IMR-90 (cell line): ENCODE data around the gene FRMD4B. TPM values are rescaled to one million over a fixed set of nuclear protein-coding genes. Genes with fewer than 3 reads are reported as not detected.

Experiments
- ATAC-seq: fragments of 200-7000 bp; cut with Tn5 transposase; 2 replicates; pipeline ENCODE4 v1.9.1; 2020; ENCODE audit warnings: low read depth, mild to moderate bottlenecking, moderate library complexity
- BruUV-seq: library from RNA; stranded (reverse); fragments of 400-500 nt; replicated peaks from 2 replicates; lab custom pipeline; 2021; lab: Mats Ljungman, UMichigan
- CTCF ChIA-PET: fragments of 300-600 bp; formaldehyde crosslinking; extraction: SDS; loops from one replicate; lab custom pipeline; 2021; ENCODE audit warnings: antibody characterized with exemption; lab: Yijun Ruan, JAX
- POLR2A ChIA-PET: fragments of 300-600 bp; sonication (Branson Sonifier 250); formaldehyde crosslinking; loops from one replicate; lab custom pipeline; 2022; ENCODE audit warnings: antibody characterized with exemption; ENCODE audit not compliant: unreplicated experiment; lab: Charles Lee
- DNase-seq: peaks from one replicate; pipeline ENCODE4 v3.0.0; 2013
- H2AFZ ChIP-seq: replicated peaks from 2 replicates; pipeline ENCODE3; 2013; ENCODE audit warnings: low read length, mild to moderate bottlenecking; ENCODE audit not compliant: poor library complexity
- H2AK5ac ChIP-seq: 2 replicates; pipeline ENCODE4 v1.6.1; 2013; ENCODE audit warnings: low read depth, low read length, inconsistent platforms
- H2AK9ac ChIP-seq: replicated peaks from 2 replicates; pipeline ENCODE3; 2013; ENCODE audit warnings: mild to moderate bottlenecking, low read depth, low read length, moderate library complexity; ENCODE audit not compliant: poor library complexity
- H2BK120ac ChIP-seq: 2 replicates; pipeline ENCODE4 v1.6.1; 2013; ENCODE audit warnings: low read depth, low read length, inconsistent platforms
- H2BK15ac ChIP-seq: 3 replicates; pipeline ENCODE4 v1.6.1; 2013; ENCODE audit warnings: low read depth, low read length, inconsistent platforms
- H2BK20ac ChIP-seq: 2 replicates; pipeline ENCODE4 v1.6.1; 2013; ENCODE audit warnings: low read depth, mild to moderate bottlenecking, inconsistent platforms, low read length, moderate library complexity
- H2BK5ac ChIP-seq: 2 replicates; pipeline ENCODE4 v1.6.1; 2013; ENCODE audit warnings: mild to moderate bottlenecking, low read depth, low read length, inconsistent platforms; ENCODE audit not compliant: poor library complexity, severe bottlenecking
- H3K14ac ChIP-seq: replicated peaks from 2 replicates; pipeline ENCODE4 v1.6.1; 2013; ENCODE audit warnings: low read depth, low read length, inconsistent platforms
- H3K18ac ChIP-seq: 2 replicates; pipeline ENCODE4 v1.6.1; 2013; ENCODE audit warnings: low read depth, low read length, control low read depth
- H3K23ac ChIP-seq: 2 replicates; pipeline ENCODE4 v1.6.1; 2013; ENCODE audit warnings: low read depth, low read length, inconsistent platforms
- H3K27ac ChIP-seq: 2 replicates; pipeline ENCODE4 v1.5.1; 2013; ENCODE audit warnings: mild to moderate bottlenecking, control low read depth, low read length; ENCODE audit not compliant: insufficient read depth
- H3K27me3 ChIP-seq: 2 replicates; pipeline ENCODE4 v1.6.1; 2013; ENCODE audit warnings: low read length; ENCODE audit not compliant: control insufficient read depth, insufficient read depth
- H3K36me3 ChIP-seq: 2 replicates; pipeline ENCODE4 v1.6.1; 2013; ENCODE audit warnings: low read length, mixed read lengths; ENCODE audit not compliant: control insufficient read depth, insufficient read depth
- H3K4ac ChIP-seq: 2 replicates; pipeline ENCODE4 v1.6.1; 2013; ENCODE audit warnings: low read depth, low read length, inconsistent platforms
- H3K4me1 ChIP-seq: 2 replicates; pipeline ENCODE4 v1.6.1; 2013; ENCODE audit warnings: low read length, mixed read lengths; ENCODE audit not compliant: control insufficient read depth, insufficient read depth
- H3K4me2 ChIP-seq: 2 replicates; pipeline ENCODE4 v1.6.1; 2013; ENCODE audit warnings: low read depth, mild to moderate bottlenecking, control low read depth, low read length, moderate library complexity
- H3K4me3 ChIP-seq: 2 replicates; pipeline ENCODE4 v1.5.1; 2013; ENCODE audit warnings: low read depth, mild to moderate bottlenecking, control low read depth, low read length, moderate library complexity; ENCODE audit not compliant: insufficient read depth
- H3K56ac ChIP-seq: 2 replicates; pipeline ENCODE4 v1.6.1; 2013; ENCODE audit warnings: low read length, inconsistent platforms; ENCODE audit not compliant: insufficient read depth; ENCODE audit errors: extremely low read depth
- H3K79me1 ChIP-seq, 2 experiments: 2 replicates each; pipeline ENCODE4 v1.6.1; 2013; ENCODE audit warnings: low read length in 2 of 2, inconsistent platforms in 1 of 2, low read depth in 1 of 2
- H3K9ac ChIP-seq: 2 replicates; pipeline ENCODE4 v1.6.1; 2013; ENCODE audit warnings: low read depth, low read length, control low read depth
- H3K9me1 ChIP-seq: 2 replicates; pipeline ENCODE4 v1.6.1; 2013; ENCODE audit warnings: low read length, inconsistent platforms; ENCODE audit not compliant: insufficient read depth
- H3K9me3 ChIP-seq: 2 replicates; pipeline ENCODE4 v1.6.1; 2013; ENCODE audit warnings: low read length; ENCODE audit not compliant: control insufficient read depth, insufficient read depth
- H4K20me1 ChIP-seq: 2 replicates; pipeline ENCODE4 v1.6.1; 2013; ENCODE audit warnings: low read length, inconsistent platforms; ENCODE audit not compliant: insufficient read depth
- H4K5ac ChIP-seq: 2 replicates; pipeline ENCODE4 v1.6.1; 2013; ENCODE audit warnings: mild to moderate bottlenecking, low read depth, low read length, control low read depth
- H4K8ac ChIP-seq, 2 experiments: 2 replicates each; pipeline ENCODE4 v1.6.1; 2013; ENCODE audit warnings: low read depth in 2 of 2, low read length in 2 of 2, control low read depth in 1 of 2, inconsistent platforms in 1 of 2
- H4K91ac ChIP-seq: 2 replicates; pipeline ENCODE4 v1.6.1; 2013; ENCODE audit warnings: low read depth, low read length, inconsistent platforms; ENCODE audit not compliant: insufficient read depth
- BHLHE40 ChIP-seq: fragments of 150-350 bp; IDR thresholded peaks from 2 replicates; pipeline ENCODE4 v1.6.1; 2016; ENCODE audit warnings: mild to moderate bottlenecking, low read depth, low read length
- CEBPB ChIP-seq: IDR thresholded peaks from 2 replicates; pipeline ENCODE4 v1.6.1; 2012; ENCODE audit warnings: low read depth, low read length, improper control_type of control experiment
- CHD1 ChIP-seq: IDR thresholded peaks from 2 replicates; pipeline ENCODE4 v1.6.1; 2012; ENCODE audit warnings: low read depth, low read length, improper control_type of control experiment
- CTCF ChIP-seq: conservative IDR thresholded peaks from 2 replicates; pipeline ENCODE4 v1.5.1; 2012; ENCODE audit warnings: mild to moderate bottlenecking, low read depth, low read length, improper control_type of control experiment
- ELK1 ChIP-seq: fragments of 150-350 bp; IDR thresholded peaks from 2 replicates; pipeline ENCODE4 v1.6.1; 2016; ENCODE audit warnings: low read depth, mild to moderate bottlenecking, low read length, moderate library complexity, borderline replicate concordance
- FOS ChIP-seq: fragments of 150-350 bp; IDR thresholded peaks from 2 replicates; pipeline ENCODE4 v1.6.1; 2016; ENCODE audit warnings: low read depth, low read length
- MAFK ChIP-seq: IDR thresholded peaks from 2 replicates; pipeline ENCODE4 v1.6.1; 2012; ENCODE audit warnings: low read depth, low read length, improper control_type of control experiment
- MAZ ChIP-seq: IDR thresholded peaks from 2 replicates; pipeline ENCODE4 v1.6.1; 2012; ENCODE audit warnings: low read depth, mild to moderate bottlenecking, low read length, improper control_type of control experiment, moderate library complexity, borderline replicate concordance
- MXI1 ChIP-seq: IDR thresholded peaks from 2 replicates; pipeline ENCODE4 v1.6.1; 2012; ENCODE audit warnings: low read depth, mild to moderate bottlenecking, low read length, moderate library complexity, borderline replicate concordance
- NFE2L2 ChIP-seq: fragments of 150-350 bp; IDR thresholded peaks from 2 replicates; pipeline ENCODE4 v1.6.1; 2016; ENCODE audit warnings: low read depth, mild to moderate bottlenecking, low read length
- POLR2A ChIP-seq: IDR thresholded peaks from 2 replicates; pipeline ENCODE4 v1.6.1; 2012; ENCODE audit warnings: mild to moderate bottlenecking, low read depth, low read length
- RAD21 ChIP-seq: IDR thresholded peaks from 2 replicates; pipeline ENCODE4 v1.6.1; 2012; ENCODE audit warnings: low read length, improper control_type of control experiment
- RCOR1 ChIP-seq: IDR thresholded peaks from 2 replicates; pipeline ENCODE4 v1.6.1; 2012; ENCODE audit warnings: mild to moderate bottlenecking, low read length, improper control_type of control experiment; ENCODE audit not compliant: insufficient replicate concordance
- RFX5 ChIP-seq: IDR thresholded peaks from 2 replicates; pipeline ENCODE4 v1.8.0; 2012; ENCODE audit warnings: low read depth, mild to moderate bottlenecking, low read length, moderate library complexity
- SMC3 ChIP-seq: fragments of 150-350 bp; IDR thresholded peaks from 2 replicates; pipeline ENCODE4 v1.6.1; 2016; ENCODE audit warnings: low read depth, mild to moderate bottlenecking, antibody characterized with exemption, low read length, moderate library complexity
- WGBS, 2 experiments: methylation state at CpG; one replicate each; pipeline versions ENCODE4 v1.1.5 to v1.1.7; 2013; ENCODE audit warnings: missing lambda C conversion rate in 2 of 2; ENCODE audit not compliant: insufficient read length in 1 of 2; ENCODE audit errors: extremely low coverage in 2 of 2; 5-methylcytosine and 5-hydroxymethylcytosine counted together
- dilution Hi-C: fragments of 300-500 bp; cut with HindIII; formaldehyde crosslinking; loops from one replicate; pipeline ENCODE4 v1.14.3; 2018; ENCODE audit warnings: low sequenced_read_pairs; ENCODE audit not compliant: unreplicated experiment
- in situ Hi-C: fragments of 300-500 bp; cut with MboI; formaldehyde crosslinking; loops from 3 replicates; pipeline ENCODE4 v1.14.3; 2019; ENCODE audit warnings: low sequenced_read_pairs, inconsistent platforms, mixed read lengths
- intact Hi-C: fragments of 100-400 bp; cut with micrococcal nuclease; formaldehyde crosslinking; loops from 2 replicates; pipeline ENCODE4 v1.10.0; 2022
- polyA plus RNA-seq, 3 experiments: library from polyadenylated mRNA; depleted of rRNA; stranded (reverse); fragments of >200 nt; gene quantifications; 2 replicates each; pipeline ENCODE4 v1.2.3, GENCODE V29; 2012; ENCODE audit warnings: low replicate concordance in 1 of 3
- total RNA-seq: library from RNA; depleted of rRNA; stranded (reverse); fragments of >200 nt; gene quantifications from 2 replicates; pipeline ENCODE4 v1.2.3, GENCODE V29; 2012

The FRMD4B gene
- total and polyA plus RNA-seq, 2 of the 4 experiments (the other 2 are of a cell fraction), result 0.14 to 0.36 TPM

GRCh38 chr3:69178838-69179739 is 206.8 kb downstream of the FRMD4B start:
- Histone ChIP-seq H4K8ac (no peak overlapping the region), H3K9me3 (no peaks in the 10 kb centered on the region), H2AFZ (no peak overlapping the region), H3K56ac (no peak overlapping the region), H2AK9ac (no peak overlapping the region), H2BK5ac (no peak overlapping the region), H3K9me1 (no peaks in the 10 kb centered on the region), H3K27ac (no peak overlapping the region), H3K18ac (no peak overlapping the region), H2BK20ac (no peak overlapping the region), H4K20me1 (no peaks in the 10 kb centered on the region), H4K91ac (no peak overlapping the region), H3K4me1 (peaks cover 4% of the 10 kb centered on the region), H3K4ac (no peak overlapping the region), H3K9ac (no peak overlapping the region), H3K79me1 (no peaks in the 10 kb centered on the region), H3K4me3 (no peak overlapping the region), H3K4me2 (no peak overlapping the region), H2BK15ac (no peak overlapping the region), H3K27me3 (no peaks in the 10 kb centered on the region), H4K5ac (no peak overlapping the region), H2AK5ac (no peak overlapping the region), H3K36me3 (no peaks in the 10 kb centered on the region), H3K14ac (no peak overlapping the region), H3K23ac (no peak overlapping the region), H2BK120ac (no peak overlapping the region)
- dilution Hi-C loops, result no loop called here
- no peak for ATAC-seq
- WGBS, 2 experiments, result 70% methylated on average over 2 of the region's 5 CpGs; no CpG with 5 or more reads in 1 of the 2 experiments
- DNase-seq, result no peak
- in situ Hi-C loops, result no loop called here
- intact Hi-C loops, result no loop called here
- ChIA-PET POLR2A (interaction anchor here (0.6 kb wide), 1 partner anchor 58 kb away, joined by 4 read pairs; no protein-coding TSS in a partner anchor), CTCF (interaction anchor here (0.6 kb wide), 2 partner anchors 19 to 769 kb away, joined by 3 read pairs; no protein-coding TSS in a partner anchor)
- no TSS peak for BruUV-seq
- TF ChIP-seq MAZ (no peak), RFX5 (no peak), BHLHE40 (no peak), RAD21 (no peak), CEBPB (no peak), SMC3 (no peak), NFE2L2 (no peak), MXI1 (no peak), POLR2A (no peak), RCOR1 (no peak), ELK1 (no peak), CTCF (no peak), CHD1 (no peak), FOS (no peak), MAFK (no peak)
